Spleen (tissue), 11 donors: ENCODE results near the gene OR5K2. TPM values are rescaled to one million over a fixed set of nuclear protein-coding genes. Genes with fewer than 3 reads are reported as not detected.
A peak's percentile ranks its signal among the peaks of the same experiment; 100 is the strongest.

Source experiments
- DNase-seq: peaks from one replicate; pipeline ENCODE4 v3.0.0-alpha.2; 2020
- H3K27ac ChIP-seq, 8 donors: fragments of 200-600 bp; sonication (generic) in 7 of 8; 1 replicate in 4 of 8; 2 replicates in 4 of 8; pipeline versions ENCODE4 v1.5.0 to v1.8.0; 2016 to 2021; ENCODE audit warnings: inconsistent platforms in 4 of 8, mild to moderate bottlenecking in 4 of 8, moderate library complexity in 1 of 8
- H3K27me3 ChIP-seq, 7 donors: fragments of 200-600 bp; sonication (generic) in 6 of 7; replicated peaks in 1 of 7; 1 replicate in 4 of 7; 2 replicates in 3 of 7; pipeline versions ENCODE4 v1.5.0 to v1.8.0; 2016 to 2021; ENCODE audit warnings: inconsistent platforms in 3 of 7, mild to moderate bottlenecking in 1 of 7
- H3K36me3 ChIP-seq, 6 donors: fragments of 200-600 bp; sonication (generic) in 5 of 6; 1 replicate in 4 of 6; 2 replicates in 2 of 6; pipeline versions ENCODE4 v1.5.0 to v1.8.0; 2016 to 2021; ENCODE audit warnings: inconsistent platforms in 2 of 6
- H3K4me1 ChIP-seq, 6 donors: fragments of 200-600 bp; sonication (generic) in 5 of 6; 1 replicate in 3 of 6; 2 replicates in 3 of 6; pipeline versions ENCODE4 v1.5.0 to v1.8.0; 2016 to 2021; ENCODE audit warnings: inconsistent platforms in 3 of 6
- H3K4me3 ChIP-seq, 8 donors: fragments of 200-600 bp; sonication (generic) in 7 of 8; 1 replicate in 4 of 8; 2 replicates in 4 of 8; pipeline versions ENCODE4 v1.5.0 to v1.8.0; 2016 to 2021; ENCODE audit warnings: inconsistent platforms in 4 of 8, mild to moderate bottlenecking in 4 of 8, moderate library complexity in 2 of 8
- H3K9me3 ChIP-seq, 8 donors: fragments of 200-600 bp; sonication (generic) in 7 of 8; 1 replicate in 4 of 8; 2 replicates in 4 of 8; pipeline versions ENCODE4 v1.5.0 to v1.8.0; 2016 to 2021; ENCODE audit warnings: inconsistent platforms in 4 of 8
- POLR2A ChIP-seq, 3 donors: fragments of 450-650 bp; IDR thresholded peaks; one replicate each; pipeline ENCODE4 v1.5.1; 2017; ENCODE audit warnings: antibody characterized with exemption in 3 of 3, mild to moderate bottlenecking in 1 of 3
- POLR2AphosphoS5 ChIP-seq, 3 donors: sonication (generic); formaldehyde crosslinking; IDR thresholded peaks; one replicate each; pipeline ENCODE4 v1.5.1; 2017; ENCODE audit warnings: antibody characterized with exemption in 3 of 3
- WGBS, 5 donors: extraction: QIAGEN DNeasy Blood & Tissue Kit in 3 of 5; methylation state at CpG; one replicate each; pipeline versions ENCODE4 v1.1.5 to v1.1.7; 2013 to 2018; 5-methylcytosine and 5-hydroxymethylcytosine counted together
- intact Hi-C: fragments of 100-400 bp; cut with DNase I; formaldehyde crosslinking; loops from one replicate; pipeline ENCODE4 v1.15.0; 2023; ENCODE audit warnings: low total_unique reads
- polyA plus RNA-seq, 3 donors: library from polyadenylated mRNA; stranded (reverse); fragments of 200-250 nt; gene quantifications; one replicate each; pipeline ENCODE4 v1.2.1, GENCODE V29; 2013
- total RNA-seq, 7 donors: library from RNA; depleted of rRNA in 3 of 7; stranded (reverse); fragments of >200 nt in 3 of 7; fragmentation: NEBNext Ultra II Directional in 4 of 7; extraction: Animal tissue kit (Norgen Biotek cat#: 25700) in 4 of 7; gene quantifications; one replicate each; pipeline versions ENCODE4 v1.1.0 to v1.2.1, GENCODE V29; 2016 to 2021
- TF ChIP-seq, protein P1 (sequence below), 11 experiments: fragments of 200-600 bp in 7 of 11; fragments of 450-650 bp in 4 of 11; sonication (generic) in 4 of 11; IDR thresholded peaks in 8 of 11; conservative IDR thresholded peaks in 3 of 11; 1 replicate in 7 of 11; 2 replicates in 4 of 11; pipeline versions ENCODE4 v1.4.0 to v1.8.0; 2016 to 2021; ENCODE audit warnings: antibody characterized with exemption in 11 of 11, inconsistent platforms in 4 of 11, mild to moderate bottlenecking in 1 of 11
- donor health status: healthy with polysubstance abuse.
- donor health status: DM: no; HTN: no; CAD: no; lungs with moderate emphysema.
- donor health status: DM: no; HTN: no; CAD: no.
- donor health status: Bipolar disorder and iron deficiency.
- donor health status: healthy.
- donor health status: DM: no; HTN: no; CAD: no.
- donor health status: DM: yes; HTN: yes; CAD: no.

OR5K2 gene
- total and polyA plus RNA-seq, 10 donors, result not detected

DNA sequence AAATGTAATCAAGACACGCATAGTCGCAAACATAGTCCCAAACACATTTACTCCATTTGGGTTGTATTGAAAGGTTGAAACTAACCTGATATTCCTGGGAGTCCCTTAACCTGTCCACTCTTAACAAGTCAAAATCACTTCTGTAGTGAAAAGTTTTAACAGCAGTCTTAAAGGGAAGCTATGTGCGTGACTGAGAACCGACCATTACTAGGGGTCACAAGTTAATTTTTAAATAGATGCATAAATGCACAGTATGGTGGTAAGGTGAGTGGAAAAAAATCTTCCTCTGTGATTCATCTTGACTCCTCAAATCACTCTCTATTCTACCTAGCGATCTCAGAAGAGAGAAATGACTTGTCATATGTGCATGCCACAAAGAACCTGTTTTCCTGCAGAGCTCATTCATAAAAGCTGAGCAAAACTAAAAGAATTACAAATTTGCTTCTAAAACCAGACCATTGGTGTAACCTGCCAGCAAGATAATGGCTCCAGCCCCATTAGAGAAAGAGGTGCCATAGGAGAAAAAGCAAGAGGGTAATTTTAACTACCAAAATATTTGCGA is 39.1 kb downstream of the OR5K2 start:
- intact Hi-C loops, result no loop called here
- peak overlapping the region in 2 of 8 donors; percentile 16 to 40 for H3K27ac ChIP-seq
- no peaks in the 10 kb centered on the region for H3K9me3 ChIP-seq
- 74 to 88% (median 82%) methylated on average over 6 of the region's 6 CpGs for WGBS, 5 donors
- no peak for DNase-seq
- H3K27me3 ChIP-seq, result no peaks in the 10 kb centered on the region
- H3K4me3 ChIP-seq, result no peak overlapping the region
- TF ChIP-seq POLR2A (IDR thresholded peaks at IDR 0.05) (no peak), POLR2AphosphoS5 (IDR thresholded peaks at IDR 0.05) (no peak)
- TF ChIP-seq, protein P1, sequence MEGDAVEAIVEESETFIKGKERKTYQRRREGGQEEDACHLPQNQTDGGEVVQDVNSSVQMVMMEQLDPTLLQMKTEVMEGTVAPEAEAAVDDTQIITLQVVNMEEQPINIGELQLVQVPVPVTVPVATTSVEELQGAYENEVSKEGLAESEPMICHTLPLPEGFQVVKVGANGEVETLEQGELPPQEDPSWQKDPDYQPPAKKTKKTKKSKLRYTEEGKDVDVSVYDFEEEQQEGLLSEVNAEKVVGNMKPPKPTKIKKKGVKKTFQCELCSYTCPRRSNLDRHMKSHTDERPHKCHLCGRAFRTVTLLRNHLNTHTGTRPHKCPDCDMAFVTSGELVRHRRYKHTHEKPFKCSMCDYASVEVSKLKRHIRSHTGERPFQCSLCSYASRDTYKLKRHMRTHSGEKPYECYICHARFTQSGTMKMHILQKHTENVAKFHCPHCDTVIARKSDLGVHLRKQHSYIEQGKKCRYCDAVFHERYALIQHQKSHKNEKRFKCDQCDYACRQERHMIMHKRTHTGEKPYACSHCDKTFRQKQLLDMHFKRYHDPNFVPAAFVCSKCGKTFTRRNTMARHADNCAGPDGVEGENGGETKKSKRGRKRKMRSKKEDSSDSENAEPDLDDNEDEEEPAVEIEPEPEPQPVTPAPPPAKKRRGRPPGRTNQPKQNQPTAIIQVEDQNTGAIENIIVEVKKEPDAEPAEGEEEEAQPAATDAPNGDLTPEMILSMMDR (IDR thresholded peaks at IDR 0.05 in 8 of 11, conservative IDR thresholded peaks at IDR 0.05 in 3 of 11), result no peak
- H3K4me1 ChIP-seq, result peaks cover 0 to 11% (median 3%) of the 10 kb centered on the region in 6 donors
- H3K36me3 ChIP-seq, result no peaks in the 10 kb centered on the region

DNA sequence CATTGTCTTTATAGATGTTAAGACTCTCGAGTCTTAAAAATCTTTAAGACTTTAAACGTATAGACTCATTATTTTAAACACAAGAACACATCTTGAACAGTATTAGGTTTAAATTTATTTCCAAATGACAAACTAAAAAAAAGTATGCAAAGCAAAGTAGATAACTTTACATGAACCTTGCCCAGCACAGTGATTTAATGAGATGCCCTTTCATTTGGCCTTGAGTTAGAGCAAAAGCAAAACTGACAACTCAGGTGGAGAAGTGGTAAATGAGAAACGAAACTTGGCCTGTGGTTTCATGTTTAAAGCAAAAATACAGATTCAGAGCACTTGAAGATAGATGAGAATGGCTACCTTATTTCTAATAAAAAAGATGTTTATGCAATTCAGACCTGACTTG is 42.9 kb downstream of the OR5K2 start:
- H3K9me3 ChIP-seq, result no peaks in the 10 kb centered on the region
- H3K36me3 ChIP-seq, result no peaks in the 10 kb centered on the region
- TF ChIP-seq POLR2AphosphoS5 (IDR thresholded peaks at IDR 0.05) (no peak), POLR2A (IDR thresholded peaks at IDR 0.05) (no peak)
- TF ChIP-seq, protein P1 (IDR thresholded peaks at IDR 0.05 in 8 of 11, conservative IDR thresholded peaks at IDR 0.05 in 3 of 11), result no peak
- H3K27me3 ChIP-seq, result no peaks in the 10 kb centered on the region
- peaks cover 0 to 11% (median 3%) of the 10 kb centered on the region in 6 donors for H3K4me1 ChIP-seq
- WGBS, 5 donors, result 57 to 66% (median 65%) methylated on average over 3 of the region's 3 CpGs
- H3K4me3 ChIP-seq, result no peak overlapping the region
- H3K27ac ChIP-seq, result peak overlapping the region in 3 of 8 donors; percentile 1 to 32 (median 10)
- intact Hi-C loops, result no loop called here
- DNase-seq, result no peak

DNA sequence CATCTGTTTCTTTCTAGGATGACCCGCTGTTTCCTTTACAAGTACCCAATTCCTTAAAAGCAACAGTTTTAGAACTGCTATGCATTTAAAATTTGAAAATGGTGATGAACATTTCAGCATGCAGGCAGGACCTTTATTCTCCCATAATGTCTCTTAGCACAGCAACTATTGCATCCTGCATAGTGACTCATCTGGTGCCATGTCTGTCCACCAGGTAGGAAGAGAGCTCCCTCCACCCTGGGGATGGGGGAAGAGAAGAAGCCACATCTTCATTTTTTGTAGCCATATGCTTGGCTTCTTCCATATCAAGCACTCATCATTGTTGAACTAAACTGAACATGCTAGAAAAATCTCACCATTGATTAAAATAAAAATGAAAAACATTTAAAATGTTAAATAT is 44.2 kb downstream of the OR5K2 start:
- Histone ChIP-seq H3K27me3 (peaks cover 0 to 1% (median 0%) of the 10 kb centered on the region in 7 donors), H3K27ac (no peak overlapping the region), H3K36me3 (no peaks in the 10 kb centered on the region), H3K9me3 (no peaks in the 10 kb centered on the region), H3K4me3 (no peak overlapping the region), H3K4me1 (peaks cover 0 to 11% (median 3%) of the 10 kb centered on the region in 6 donors)
- intact Hi-C loops, result no loop called here
- no peak for DNase-seq
- TF ChIP-seq, protein P1 (IDR thresholded peaks at IDR 0.05 in 8 of 11, conservative IDR thresholded peaks at IDR 0.05 in 3 of 11), result no peak
- no peak for TF ChIP-seq POLR2A (IDR thresholded peaks at IDR 0.05)
- no peak for TF ChIP-seq POLR2AphosphoS5 (IDR thresholded peaks at IDR 0.05)
- 88 to 98% (median 95%) methylated on average over 1 of the region's 1 CpG for WGBS, 5 donors

DNA sequence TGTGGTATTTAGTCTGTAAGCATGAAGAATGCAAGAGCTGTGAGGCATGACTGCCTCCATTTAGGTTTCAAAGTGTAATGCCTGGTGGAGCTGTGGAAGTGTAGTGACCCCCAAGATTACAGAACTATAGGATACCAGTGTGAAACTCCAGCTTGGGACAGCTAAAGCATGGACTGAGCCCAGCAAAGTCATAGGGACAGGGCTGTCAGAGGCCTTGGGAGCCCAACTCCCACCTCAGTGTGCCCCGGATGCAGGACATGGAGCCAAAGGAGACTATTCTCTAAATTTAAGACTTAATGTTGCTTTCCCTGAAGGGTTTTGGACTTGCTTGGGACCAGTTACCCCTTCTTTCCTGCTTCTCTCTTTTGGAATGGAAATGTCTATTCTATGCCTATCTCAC is 45.1 kb downstream of the OR5K2 start:
- no peak for TF ChIP-seq POLR2AphosphoS5 (IDR thresholded peaks at IDR 0.05)
- no peak for TF ChIP-seq POLR2A (IDR thresholded peaks at IDR 0.05)
- TF ChIP-seq, protein P1 (IDR thresholded peaks at IDR 0.05 in 8 of 11, conservative IDR thresholded peaks at IDR 0.05 in 3 of 11), result no peak
- intact Hi-C loops, result no loop called here
- 81 to 95% (median 92%) methylated on average over 1 of the region's 1 CpG for WGBS, 5 donors
- Histone ChIP-seq H3K27ac (no peak overlapping the region), H3K36me3 (no peaks in the 10 kb centered on the region), H3K9me3 (no peaks in the 10 kb centered on the region), H3K4me3 (no peak overlapping the region), H3K4me1 (peaks cover 0 to 11% (median 3%) of the 10 kb centered on the region in 6 donors), H3K27me3 (peaks cover 0 to 6% (median 0%) of the 10 kb centered on the region in 7 donors)
- no peak for DNase-seq
